OCI-LY7 (cell line): ENCODE data around the gene ITPRID2. TPM values are rescaled to one million over a fixed set of nuclear protein-coding genes. Genes with fewer than 3 reads are reported as not detected.

Experiments
- BruUV-seq: library from RNA; stranded (reverse); fragments of 400-500 nt; replicated peaks from 2 replicates; lab custom pipeline; 2021; lab: Mats Ljungman, UMichigan
- CTCF ChIA-PET: fragments of 300-600 bp; sonication (Branson Sonifier 250); formaldehyde crosslinking; loops from one replicate; lab custom pipeline; 2022; ENCODE audit warnings: antibody characterized with exemption; ENCODE audit not compliant: unreplicated experiment; lab: Charles Lee
- POLR2A ChIA-PET: fragments of 300-600 bp; sonication (Branson Sonifier 250); formaldehyde crosslinking; loops from one replicate; lab custom pipeline; 2022; ENCODE audit warnings: antibody characterized with exemption; lab: Charles Lee
- DNase-seq: peaks from one replicate; pipeline ENCODE4 v3.0.0-alpha.2; 2015; ENCODE audit warnings: low spot score
- H2AFZ ChIP-seq: fragments of 200-600 bp; sonication (generic), shearing (Covaris generic); 2 replicates; pipeline ENCODE4 v1.6.1; 2014; ENCODE audit warnings: mild to moderate bottlenecking, antibody characterized with exemption, low read length, moderate library complexity
- H3K27ac ChIP-seq: fragments of 200-600 bp; sonication (generic); 2 replicates; pipeline ENCODE4 v1.5.1; 2014; ENCODE audit warnings: mixed run types, low read depth, mild to moderate bottlenecking, moderate library complexity, low read length, inconsistent platforms; ENCODE audit not compliant: poor library complexity, severe bottlenecking
- H3K36me3 ChIP-seq: fragments of 200-600 bp; sonication (generic); 2 replicates; pipeline ENCODE4 v1.6.1; 2014; ENCODE audit warnings: mild to moderate bottlenecking, antibody characterized with exemption, low read length, moderate library complexity, mixed read lengths; ENCODE audit not compliant: insufficient read depth
- H3K4me1 ChIP-seq: fragments of 200-600 bp; sonication (generic); 2 replicates; pipeline ENCODE4 v1.5.1; 2014; ENCODE audit warnings: mild to moderate bottlenecking, low read length; ENCODE audit not compliant: insufficient read depth, poor library complexity, severe bottlenecking
- H3K4me2 ChIP-seq: fragments of 200-600 bp; sonication (generic); 2 replicates; pipeline ENCODE4 v1.6.1; 2014; ENCODE audit warnings: mild to moderate bottlenecking, low read length
- H3K4me3 ChIP-seq: fragments of 200-600 bp; sonication (generic); 2 replicates; pipeline ENCODE4 v1.5.1; 2014; ENCODE audit warnings: mild to moderate bottlenecking, low read depth, low read length; ENCODE audit not compliant: poor library complexity, severe bottlenecking
- H3K79me2 ChIP-seq: fragments of 200-600 bp; sonication (generic); 2 replicates; pipeline ENCODE4 v1.6.1; 2016; ENCODE audit warnings: low read depth, mild to moderate bottlenecking, low read length, moderate library complexity, mixed read lengths; ENCODE audit not compliant: insufficient read depth
- H3K9me2 ChIP-seq: fragments of 200-600 bp; sonication (generic); 2 replicates; pipeline ENCODE4 v1.6.1; 2016; ENCODE audit warnings: mild to moderate bottlenecking, low read length, mixed read lengths; ENCODE audit not compliant: insufficient read depth
- H3K9me3 ChIP-seq: fragments of 200-600 bp; sonication (generic); 2 replicates; pipeline ENCODE4 v1.6.1; 2014; ENCODE audit warnings: mild to moderate bottlenecking, mixed run types, low read length, mixed read lengths
- H4K20me1 ChIP-seq: fragments of 200-600 bp; sonication (generic); 2 replicates; pipeline ENCODE4 v1.6.1; 2014; ENCODE audit warnings: mild to moderate bottlenecking, antibody characterized with exemption, low read length, moderate library complexity, mixed read lengths; ENCODE audit not compliant: insufficient read depth
- EZH2phosphoT487 ChIP-seq: fragments of 200-600 bp; sonication (generic); IDR thresholded peaks from 2 replicates; pipeline ENCODE4 v1.6.1; 2018; ENCODE audit warnings: low read depth, borderline replicate concordance, mild to moderate bottlenecking, mixed run types, antibody characterized with exemption, low read length, moderate library complexity, mixed read lengths
- intact Hi-C: fragments of 100-400 bp; cut with micrococcal nuclease; formaldehyde crosslinking; loops from one replicate; pipeline ENCODE4 v1.10.0; 2022; ENCODE audit not compliant: unreplicated experiment
- total RNA-seq, 2 experiments: library from RNA; depleted of rRNA in 1 of 2; stranded (reverse); fragments of >200 nt in 1 of 2; shearing (Covaris generic) in 1 of 2; gene quantifications; 2 replicates each; pipeline ENCODE4 v1.2.3, GENCODE V29; 2014 to 2022
- TF ChIP-seq, protein P1 (sequence below): fragments of 200-600 bp; sonication (generic); conservative IDR thresholded peaks from 2 replicates; pipeline ENCODE4 v1.5.1; 2014; ENCODE audit warnings: mild to moderate bottlenecking, antibody characterized with exemption, low read length, moderate library complexity, mixed read lengths

ITPRID2 gene
- total RNA-seq, 2 experiments from 2014 or later: 25.9 to 47.5 TPM

DNA sequence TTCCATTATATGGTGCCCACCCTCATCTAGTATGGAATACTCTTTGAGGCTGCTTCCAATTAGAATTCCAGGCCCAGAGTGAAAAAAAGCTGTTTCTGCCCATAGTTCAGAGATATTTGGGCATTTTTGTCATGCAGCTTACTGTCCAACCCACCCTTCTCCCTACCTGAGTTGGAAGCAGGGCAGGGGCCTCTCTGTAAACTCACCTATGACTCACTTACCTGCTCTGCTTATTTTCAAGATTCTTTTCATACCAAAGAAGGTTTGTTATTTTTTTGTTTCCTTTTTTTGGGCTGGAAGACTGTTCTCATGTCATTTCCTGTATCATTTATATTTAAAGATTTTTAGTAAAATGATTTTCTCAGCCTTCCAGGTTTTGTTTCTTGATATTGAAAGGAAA lies 55.7 kb downstream of the ITPRID2 start:
- CTCF ChIA-PET: no interaction called here
- Histone ChIP-seq H3K36me3 (no peaks in the 10 kb centered on the region), H3K4me2 (no peak overlapping the region), H2AFZ (no peak overlapping the region), H3K9me3 (no peaks in the 10 kb centered on the region), H3K4me1 (no peaks in the 10 kb centered on the region), H3K79me2 (no peaks in the 10 kb centered on the region), H3K27ac (no peak overlapping the region), H3K9me2 (no peaks in the 10 kb centered on the region), H3K4me3 (no peak overlapping the region), H4K20me1 (no peaks in the 10 kb centered on the region)
- TF ChIP-seq, protein P1, sequence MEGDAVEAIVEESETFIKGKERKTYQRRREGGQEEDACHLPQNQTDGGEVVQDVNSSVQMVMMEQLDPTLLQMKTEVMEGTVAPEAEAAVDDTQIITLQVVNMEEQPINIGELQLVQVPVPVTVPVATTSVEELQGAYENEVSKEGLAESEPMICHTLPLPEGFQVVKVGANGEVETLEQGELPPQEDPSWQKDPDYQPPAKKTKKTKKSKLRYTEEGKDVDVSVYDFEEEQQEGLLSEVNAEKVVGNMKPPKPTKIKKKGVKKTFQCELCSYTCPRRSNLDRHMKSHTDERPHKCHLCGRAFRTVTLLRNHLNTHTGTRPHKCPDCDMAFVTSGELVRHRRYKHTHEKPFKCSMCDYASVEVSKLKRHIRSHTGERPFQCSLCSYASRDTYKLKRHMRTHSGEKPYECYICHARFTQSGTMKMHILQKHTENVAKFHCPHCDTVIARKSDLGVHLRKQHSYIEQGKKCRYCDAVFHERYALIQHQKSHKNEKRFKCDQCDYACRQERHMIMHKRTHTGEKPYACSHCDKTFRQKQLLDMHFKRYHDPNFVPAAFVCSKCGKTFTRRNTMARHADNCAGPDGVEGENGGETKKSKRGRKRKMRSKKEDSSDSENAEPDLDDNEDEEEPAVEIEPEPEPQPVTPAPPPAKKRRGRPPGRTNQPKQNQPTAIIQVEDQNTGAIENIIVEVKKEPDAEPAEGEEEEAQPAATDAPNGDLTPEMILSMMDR: no peak
- no peak for TF ChIP-seq EZH2phosphoT487
- BruUV-seq: no TSS peak
- intact Hi-C loops: no loop called here
- DNase-seq: no peak
- POLR2A ChIA-PET: interaction anchor here (0.7 kb wide), 1 partner anchor 64 kb away, joined by 3 read pairs; no protein-coding TSS in a partner anchor

DNA sequence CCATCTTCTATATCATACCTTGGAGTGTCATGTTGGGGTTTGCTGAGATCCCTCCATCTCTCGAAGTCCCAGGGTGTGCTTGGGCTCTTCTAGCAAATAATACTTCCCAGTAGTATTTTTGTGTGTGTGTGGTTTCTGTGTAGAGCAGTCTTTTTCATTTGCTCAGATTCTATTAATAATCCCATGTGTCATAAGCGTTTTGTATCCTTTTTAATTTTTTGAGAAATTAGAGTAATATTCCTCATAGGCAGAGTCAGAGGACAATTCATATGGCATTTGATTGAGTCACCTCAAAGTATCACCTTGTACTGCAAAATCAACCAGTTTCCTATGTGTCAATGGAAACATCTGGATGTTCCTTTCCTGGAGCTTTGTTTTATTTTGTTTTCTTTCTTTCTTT lies 56.7 kb downstream of the ITPRID2 start:
- no peak overlapping the region for H3K4me3 ChIP-seq
- CTCF ChIA-PET: no interaction called here
- H3K4me2 ChIP-seq: no peak overlapping the region
- BruUV-seq: no TSS peak
- no peaks in the 10 kb centered on the region for H3K36me3 ChIP-seq
- H4K20me1 ChIP-seq: no peaks in the 10 kb centered on the region
- H3K4me1 ChIP-seq: no peaks in the 10 kb centered on the region
- H2AFZ ChIP-seq: no peak overlapping the region
- POLR2A ChIA-PET: interaction anchor here (0.7 kb wide), 1 partner anchor 247 kb away, joined by 3 read pairs; no protein-coding TSS in a partner anchor
- DNase-seq: no peak
- H3K9me3 ChIP-seq: no peaks in the 10 kb centered on the region
- no peak for TF ChIP-seq EZH2phosphoT487
- TF ChIP-seq, protein P1: no peak
- no peaks in the 10 kb centered on the region for H3K9me2 ChIP-seq
- H3K27ac ChIP-seq: no peak overlapping the region
- no peaks in the 10 kb centered on the region for H3K79me2 ChIP-seq
- intact Hi-C loops: no loop called here

DNA sequence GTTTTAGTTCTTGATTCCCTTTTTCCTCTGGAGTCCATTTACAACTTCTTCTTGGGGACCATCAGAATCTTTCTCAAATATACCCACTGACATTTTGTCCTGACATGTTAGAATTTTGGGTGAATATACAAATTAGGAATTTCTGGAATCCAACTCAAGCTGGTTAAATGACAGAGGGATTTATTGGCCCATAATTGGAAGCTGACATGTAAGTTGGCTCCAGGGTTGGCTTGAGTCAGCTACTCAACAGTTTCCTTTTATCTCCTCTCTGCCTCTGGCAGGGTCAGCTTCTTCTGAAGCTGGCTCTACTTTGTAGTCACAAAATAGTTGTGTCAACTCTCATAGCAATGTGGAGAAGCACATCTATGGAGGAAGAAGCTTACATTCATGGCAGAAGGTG lies 57.5 kb downstream of the ITPRID2 start:
- Histone ChIP-seq H2AFZ (no peak overlapping the region), H3K36me3 (no peaks in the 10 kb centered on the region), H3K9me2 (no peaks in the 10 kb centered on the region), H3K79me2 (no peaks in the 10 kb centered on the region), H3K27ac (no peak overlapping the region), H3K4me1 (peaks cover 5% of the 10 kb centered on the region), H4K20me1 (no peaks in the 10 kb centered on the region), H3K9me3 (no peaks in the 10 kb centered on the region), H3K4me2 (no peak overlapping the region), H3K4me3 (no peak overlapping the region)
- BruUV-seq: no TSS peak
- CTCF ChIA-PET: no interaction called here
- intact Hi-C loops: no loop called here
- POLR2A ChIA-PET: interaction anchor here (1.0 kb wide), 1 partner anchor 9 kb away, joined by 5 read pairs; no protein-coding TSS in a partner anchor
- DNase-seq: no peak
- TF ChIP-seq EZH2phosphoT487: no peak
- TF ChIP-seq, protein P1: no peak
